NCI-H82 treated with DMSO at 0.1 percent for 48 hours (cell line): ENCODE measurements around the gene NPHP3.
"Not testable (repeated sequence)": the region's sequence is repeated elsewhere in the genome, so short reads cannot be mapped to it uniquely, and the experiment has no call there.

Experiments
- DNase-seq: peaks from one replicate; lab custom pipeline; 2025; ENCODE audit not compliant: unreplicated experiment; lab: John Stamatoyannopoulos, UW

NPHP3 gene

DNA sequence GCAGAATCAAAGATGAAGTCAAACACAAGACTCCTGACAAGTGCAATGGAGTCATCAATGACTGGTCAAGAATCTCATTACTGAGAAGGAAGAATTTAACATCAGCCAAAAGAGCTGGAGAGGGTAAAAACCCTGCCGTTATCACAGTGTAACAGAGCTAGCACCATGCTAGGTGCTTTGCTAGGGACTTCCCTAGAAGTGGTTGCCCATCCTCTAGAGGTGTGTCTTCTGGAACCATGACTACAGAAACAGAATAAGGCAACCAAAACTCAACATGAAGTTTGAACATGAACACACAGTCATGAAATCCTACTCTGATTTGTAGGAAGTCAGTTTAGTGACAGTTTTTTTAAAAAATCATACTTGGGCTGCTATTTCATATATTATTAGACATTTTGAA, 72.1 kb downstream of the NPHP3 start:
- DNase-seq, result no peak

DNA sequence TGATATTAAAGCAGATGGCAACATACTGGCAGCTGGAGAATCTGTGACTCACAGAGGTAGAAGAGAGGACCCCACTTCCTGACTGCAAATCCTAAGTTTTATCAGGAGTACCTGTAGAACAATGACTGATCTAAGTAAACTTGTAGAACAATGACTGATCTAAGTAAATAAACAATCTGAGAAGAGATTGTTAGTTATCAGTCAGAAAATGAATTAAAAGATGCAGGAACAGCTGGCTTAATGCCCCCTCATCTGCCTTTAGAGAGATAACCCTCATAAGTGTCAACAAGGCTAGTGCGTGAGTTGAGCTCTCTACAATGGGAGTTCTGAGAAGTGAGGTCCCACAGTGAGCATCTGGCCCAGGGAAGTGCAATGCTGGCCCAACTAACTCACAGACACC, 77.2 kb downstream of the NPHP3 start:
- DNase-seq, result no peak

DNA sequence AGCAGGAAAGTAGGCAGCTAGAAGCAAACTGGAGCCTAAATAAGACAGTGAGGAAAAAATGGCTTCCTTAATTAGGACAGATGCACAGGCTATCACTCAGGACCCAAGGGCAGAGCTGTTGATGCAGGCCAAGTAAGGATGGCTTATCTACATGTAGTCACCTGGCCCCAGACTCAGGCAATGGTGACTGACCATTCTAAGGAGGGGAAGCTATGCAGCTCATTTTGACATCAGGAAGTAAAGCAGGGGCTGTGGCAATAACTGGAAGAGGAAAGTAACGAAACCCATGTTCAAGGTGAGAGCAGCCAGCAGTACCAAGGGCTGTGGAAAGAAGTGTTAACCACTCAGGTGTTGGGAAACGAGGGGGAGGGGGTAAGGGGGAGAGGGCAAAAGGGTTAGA, 78.8 kb downstream of the NPHP3 start:
- no peak for DNase-seq

DNA sequence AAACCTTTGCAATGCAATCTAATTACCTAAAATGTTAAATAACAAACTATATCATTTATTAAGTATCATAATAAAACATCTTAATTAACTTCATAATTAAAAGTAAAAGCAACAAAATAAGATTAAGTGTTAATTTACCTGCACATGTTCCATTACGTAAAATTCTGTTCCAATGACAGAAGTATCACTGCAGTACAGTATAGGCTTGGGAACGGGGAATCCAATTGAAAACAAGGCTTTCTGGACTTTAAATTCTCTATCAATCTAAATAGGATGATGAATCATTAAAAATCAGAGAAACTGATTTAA, 79.7 kb downstream of the NPHP3 start:
- no peak for DNase-seq

DNA sequence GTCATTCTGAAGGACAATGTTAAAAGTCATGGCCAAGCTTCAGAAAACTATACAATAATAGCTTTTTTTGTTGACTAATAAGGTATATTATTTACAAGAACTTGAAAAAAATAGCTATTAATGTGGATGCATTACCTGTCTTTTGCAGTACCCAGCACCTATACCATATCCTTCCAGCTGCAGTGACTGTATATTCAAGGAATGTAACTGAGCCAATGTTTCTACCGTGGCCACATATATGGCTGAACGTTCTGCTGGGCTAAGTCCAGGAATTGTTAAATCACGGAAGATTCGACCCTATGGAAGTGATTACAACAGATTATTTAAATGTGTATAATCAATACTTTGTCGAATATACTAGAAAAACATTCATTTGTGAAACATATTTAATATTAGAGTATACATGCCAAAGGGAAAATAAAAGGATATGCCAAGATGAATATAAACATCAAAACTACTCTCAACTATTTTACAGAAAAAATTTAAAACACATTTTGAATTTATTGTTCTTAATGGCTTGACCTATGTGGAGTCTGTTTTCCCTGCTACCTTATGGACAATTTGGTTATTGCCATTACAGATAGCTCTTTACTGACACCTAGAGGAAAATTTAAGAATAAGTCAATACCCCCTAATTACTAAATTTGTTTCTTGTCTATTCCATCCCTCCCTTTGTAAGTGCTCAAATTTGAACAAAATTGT, 80.2 kb downstream of the NPHP3 start:
- peak; percentile 53 for DNase-seq

DNA sequence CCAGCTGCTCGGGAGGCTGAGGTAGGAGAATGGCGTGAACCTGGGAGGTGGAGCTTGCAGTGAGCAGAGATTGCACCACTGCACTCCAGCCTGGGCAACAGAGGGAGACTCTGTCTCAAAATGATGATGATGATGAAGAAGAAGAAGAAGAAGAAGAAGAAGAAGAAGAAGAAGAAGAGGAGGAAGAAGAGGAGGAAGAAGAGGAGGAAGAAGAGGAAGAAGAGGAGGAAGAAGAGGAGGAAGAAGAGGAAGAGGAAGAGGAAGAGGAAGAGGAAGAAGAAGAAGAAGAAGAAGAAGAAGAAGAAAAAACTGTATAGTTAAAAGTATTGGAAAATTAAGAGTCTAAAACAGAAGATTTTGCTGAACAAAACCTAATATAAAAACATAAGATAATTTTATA, 80.8 kb downstream of the NPHP3 start:
- not testable (repeated sequence) for DNase-seq

DNA sequence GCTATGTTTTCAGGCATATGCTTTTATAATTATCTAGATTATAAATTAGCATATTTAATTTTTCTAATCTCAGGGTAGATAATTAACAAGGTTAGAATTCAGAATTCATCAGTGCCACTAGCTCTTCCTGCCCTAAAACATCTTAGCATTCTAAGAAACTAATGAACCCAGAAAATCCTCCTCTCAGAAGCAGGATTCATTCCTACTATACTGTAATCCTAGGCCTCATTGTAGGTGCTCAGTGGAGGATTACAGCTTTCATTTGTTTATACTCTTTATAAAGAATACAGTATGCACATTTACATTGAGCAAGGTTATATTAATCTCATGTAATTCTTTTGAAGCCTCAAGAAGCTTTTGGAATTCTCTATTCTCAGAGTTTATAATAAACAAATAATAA, 83.5 kb downstream of the NPHP3 start:
- no peak for DNase-seq

DNA sequence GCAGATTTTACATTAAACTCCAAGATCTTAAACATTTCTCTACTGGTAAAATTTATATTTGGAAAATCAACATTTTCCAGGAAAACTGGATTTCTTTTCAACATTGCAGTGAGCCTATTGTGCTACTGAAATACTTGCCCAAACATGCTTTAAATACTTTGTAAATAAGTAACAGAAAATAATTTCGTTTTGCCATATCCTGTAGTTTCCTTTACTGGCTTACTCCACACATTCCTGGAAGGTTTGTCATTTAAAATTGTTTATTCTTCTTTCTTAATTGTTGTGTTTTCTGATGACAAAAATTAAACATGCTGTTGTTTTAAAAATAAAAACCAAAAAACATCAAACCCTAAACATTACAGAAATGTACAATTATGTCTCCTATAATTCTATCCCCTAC, 84.6 kb downstream of the NPHP3 start:
- no peak for DNase-seq

DNA sequence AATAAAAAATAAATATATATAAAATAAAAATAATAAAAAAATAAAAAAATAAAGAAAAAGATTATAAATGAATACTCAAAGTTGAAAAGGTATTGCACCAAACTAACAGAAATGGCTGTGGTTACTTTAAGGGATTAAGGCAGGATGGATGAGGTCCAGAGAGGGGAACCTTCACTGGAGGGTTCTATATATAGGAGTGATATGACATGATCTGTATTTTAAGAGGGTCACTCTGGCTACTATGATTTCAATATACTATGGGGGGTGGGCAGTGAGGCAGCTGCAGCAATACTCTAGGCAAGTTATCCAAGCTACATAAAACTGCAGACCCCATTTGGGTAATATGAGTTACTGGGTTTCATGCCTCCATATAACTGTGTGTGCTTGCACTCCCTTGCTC, 87.2 kb downstream of the NPHP3 start:
- DNase-seq, result no peak
